Right lobe of liver (tissue), 6 donors: ENCODE results near the gene TENM4. TPM values are rescaled to one million over a fixed set of nuclear protein-coding genes. Genes with fewer than 3 reads are reported as not detected.

Source experiments
- ATAC-seq, 4 donors: fragments of 200-7000 bp; cut with Tn5 transposase; one replicate each; pipeline ENCODE4 v1.9.1; 2020; ENCODE audit warnings: mild to moderate bottlenecking in 4 of 4, moderate library complexity in 4 of 4
- DNase-seq, 3 donors: peaks; one replicate each; pipeline ENCODE4 v3.0.0-alpha.2; 2020
- H3K27ac ChIP-seq, 3 donors: fragments of 200-600 bp; one replicate each; pipeline ENCODE4 v1.8.0; 2022
- H3K27me3 ChIP-seq, 2 donors: fragments of 200-600 bp; one replicate each; pipeline ENCODE4 v1.8.0; 2022
- H3K36me3 ChIP-seq, 4 donors: fragments of 200-600 bp; sonication (generic) in 1 of 4; one replicate each; pipeline versions ENCODE4 v1.5.1 to v1.8.0; 2017 to 2022; ENCODE audit warnings: control low read depth in 1 of 4
- H3K4me1 ChIP-seq, 4 donors: fragments of 200-600 bp; sonication (generic) in 1 of 4; one replicate each; pipeline versions ENCODE4 v1.5.1 to v1.8.0; 2017 to 2022; ENCODE audit warnings: control low read depth in 1 of 4
- H3K4me3 ChIP-seq, 3 donors: fragments of 200-600 bp; one replicate each; pipeline ENCODE4 v1.8.0; 2022
- H3K9me3 ChIP-seq, 4 donors: fragments of 200-600 bp; sonication (generic) in 1 of 4; one replicate each; pipeline versions ENCODE4 v1.5.1 to v1.8.0; 2017 to 2022; ENCODE audit warnings: control low read depth in 1 of 4
- POLR2A ChIP-seq: fragments of 450-650 bp; IDR thresholded peaks from one replicate; pipeline ENCODE4 v1.6.1; 2017; ENCODE audit warnings: antibody characterized with exemption, mild to moderate bottlenecking
- WGBS: methylation state at CpG from one replicate; pipeline ENCODE4 v1.1.6; 2018; ENCODE audit warnings: low coverage, low lambda C conversion rate; ENCODE audit not compliant: insufficient coverage; ENCODE audit errors: missing lambda C conversion rate; 5-methylcytosine and 5-hydroxymethylcytosine counted together
- intact Hi-C, 2 donors: fragments of 100-400 bp; cut with DNase I; formaldehyde crosslinking; loops; one replicate each; pipeline versions ENCODE4 v1.11.2 to v1.14.1; 2022
- total RNA-seq, 6 experiments: library from RNA; depleted of rRNA in 2 of 6; stranded (reverse); fragments of >200 nt in 2 of 6; fragmentation: NEBNext Ultra II Directional in 3 of 6; extraction: Animal tissue kit (Norgen Biotek cat#: 25700) in 3 of 6; gene quantifications; one replicate each; pipeline versions ENCODE4 v1.1.0 to v1.2.4, GENCODE V29; 2016 to 2023
- TF ChIP-seq, protein P1 (sequence below), 4 donors: fragments of 200-600 bp in 3 of 4; fragments of 450-650 bp in 1 of 4; IDR thresholded peaks; one replicate each; pipeline versions ENCODE4 v1.5.1 to v1.8.0; 2016 to 2022; ENCODE audit warnings: antibody characterized with exemption in 4 of 4, mild to moderate bottlenecking in 2 of 4
- donor health status: DM: no; HTN: yes; CAD: no.
- donor health status: DM: no; HTN: no; CAD: no.
- donor health status: DM: no; HTN: no; CAD: no.
- donor health status: DM: no; HTN: yes; CAD: no.
- donor health status: DM: no; HTN: yes; CAD: no.

The TENM4 gene
- total RNA-seq, 6 experiments from 2014 or later, result 0.04 to 0.58 (median 0.14) TPM; not detected in 2

DNA sequence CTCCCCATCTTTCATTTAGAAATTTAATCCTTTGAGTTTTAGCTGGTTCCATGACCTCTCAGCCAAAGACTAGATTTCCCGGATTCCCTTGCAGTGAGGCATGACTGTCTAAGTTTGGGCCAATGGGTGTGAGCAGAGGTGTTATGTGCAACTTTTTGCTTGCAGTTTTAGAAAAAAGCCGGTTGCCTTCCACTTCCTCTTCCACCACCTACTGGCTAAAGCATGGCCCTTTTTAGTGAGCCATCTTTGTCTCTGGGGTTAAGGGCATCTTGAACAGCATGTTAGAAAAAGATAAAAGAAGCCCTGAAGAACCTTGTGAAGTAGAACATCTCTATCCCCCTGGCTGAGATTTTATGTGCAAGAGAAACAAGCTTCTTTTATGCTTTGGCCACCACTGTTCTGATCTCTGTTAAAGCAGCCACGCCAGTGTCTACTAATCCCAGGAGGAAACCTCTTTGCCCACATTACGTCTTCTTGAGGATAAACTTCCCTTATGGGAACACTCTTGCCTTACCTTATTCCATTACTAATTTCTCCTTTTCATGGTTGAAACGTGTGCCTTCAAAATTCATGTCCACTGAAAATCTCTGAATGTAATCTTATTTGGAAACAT is 279.9 kb downstream of the TENM4 start:
- no peaks in the 10 kb centered on the region for H3K4me1 ChIP-seq
- TF ChIP-seq, protein P1, sequence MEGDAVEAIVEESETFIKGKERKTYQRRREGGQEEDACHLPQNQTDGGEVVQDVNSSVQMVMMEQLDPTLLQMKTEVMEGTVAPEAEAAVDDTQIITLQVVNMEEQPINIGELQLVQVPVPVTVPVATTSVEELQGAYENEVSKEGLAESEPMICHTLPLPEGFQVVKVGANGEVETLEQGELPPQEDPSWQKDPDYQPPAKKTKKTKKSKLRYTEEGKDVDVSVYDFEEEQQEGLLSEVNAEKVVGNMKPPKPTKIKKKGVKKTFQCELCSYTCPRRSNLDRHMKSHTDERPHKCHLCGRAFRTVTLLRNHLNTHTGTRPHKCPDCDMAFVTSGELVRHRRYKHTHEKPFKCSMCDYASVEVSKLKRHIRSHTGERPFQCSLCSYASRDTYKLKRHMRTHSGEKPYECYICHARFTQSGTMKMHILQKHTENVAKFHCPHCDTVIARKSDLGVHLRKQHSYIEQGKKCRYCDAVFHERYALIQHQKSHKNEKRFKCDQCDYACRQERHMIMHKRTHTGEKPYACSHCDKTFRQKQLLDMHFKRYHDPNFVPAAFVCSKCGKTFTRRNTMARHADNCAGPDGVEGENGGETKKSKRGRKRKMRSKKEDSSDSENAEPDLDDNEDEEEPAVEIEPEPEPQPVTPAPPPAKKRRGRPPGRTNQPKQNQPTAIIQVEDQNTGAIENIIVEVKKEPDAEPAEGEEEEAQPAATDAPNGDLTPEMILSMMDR (IDR thresholded peaks at IDR 0.05), result peak in 2 of 4 donors; percentile 34 to 40
- TF ChIP-seq POLR2A, result no peak
- peak in 1 of 4 donors; percentile 46 for ATAC-seq
- no peaks in the 10 kb centered on the region for H3K36me3 ChIP-seq
- H3K4me3 ChIP-seq, result no peak overlapping the region
- no peaks in the 10 kb centered on the region for H3K9me3 ChIP-seq
- DNase-seq, result no peak
- no peaks in the 10 kb centered on the region for H3K27me3 ChIP-seq
- 53% methylated on average over 5 of the region's 5 CpGs for WGBS
- H3K27ac ChIP-seq, result no peak overlapping the region
- intact Hi-C loops, result no loop called here

DNA sequence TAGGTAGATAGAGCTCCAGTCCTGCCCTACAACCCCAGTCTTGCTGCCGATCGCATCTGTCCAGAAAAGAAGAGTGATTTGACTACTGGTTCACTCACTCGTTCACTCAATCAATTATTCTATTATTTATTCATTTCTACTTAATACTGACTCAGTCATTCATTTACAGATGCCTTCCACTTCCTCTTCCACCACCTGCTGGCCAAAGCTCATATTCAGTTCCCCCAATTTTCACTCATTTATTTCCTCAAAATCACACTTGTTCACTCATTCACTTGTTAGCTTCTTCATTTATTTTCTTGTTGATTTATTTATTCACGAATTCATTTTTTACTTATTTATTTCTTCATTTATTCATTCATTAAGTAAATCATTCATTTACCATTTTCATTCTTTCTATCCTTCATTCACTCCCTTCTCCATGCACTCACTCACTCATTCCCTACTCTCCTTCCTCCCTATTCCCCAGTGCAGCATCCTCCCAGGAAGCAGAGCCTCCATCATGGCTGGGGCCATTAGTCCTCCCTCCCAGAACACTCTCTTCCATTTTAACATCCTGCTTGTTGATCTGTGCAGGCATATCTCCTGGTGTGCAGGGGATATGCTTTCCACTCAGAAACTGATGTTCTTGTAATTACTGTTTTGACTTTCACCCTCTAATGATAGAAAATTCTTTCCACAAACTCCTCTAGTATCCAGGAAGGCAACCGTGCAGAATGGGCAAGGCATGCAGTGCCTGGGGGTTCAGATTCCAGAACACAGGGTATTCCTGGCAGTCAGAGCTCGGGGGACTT is 281.0 kb downstream of the TENM4 start:
- ATAC-seq, result no peak
- H3K27ac ChIP-seq, result no peak overlapping the region
- no peak overlapping the region for H3K4me3 ChIP-seq
- DNase-seq, result no peak
- no peak for TF ChIP-seq POLR2A
- TF ChIP-seq, protein P1 (IDR thresholded peaks at IDR 0.05), result peak in 2 of 4 donors; percentile 6 to 17
- 57% methylated on average over 6 of the region's 6 CpGs for WGBS
- no peaks in the 10 kb centered on the region for H3K36me3 ChIP-seq
- no peaks in the 10 kb centered on the region for H3K9me3 ChIP-seq
- no peaks in the 10 kb centered on the region for H3K4me1 ChIP-seq
- no peaks in the 10 kb centered on the region for H3K27me3 ChIP-seq
- intact Hi-C loops, result no loop called here

- no peaks in the 10 kb centered on the region for H3K9me3 ChIP-seq
- H3K4me1 ChIP-seq, result no peaks in the 10 kb centered on the region
- H3K27me3 ChIP-seq, result no peaks in the 10 kb centered on the region
- WGBS, result 37% methylated on average over 4 of the region's 4 CpGs
- TF ChIP-seq, protein P1 (IDR thresholded peaks at IDR 0.05), result no peak
- TF ChIP-seq POLR2A, result no peak
- intact Hi-C loops, result no loop called here
- no peak for DNase-seq
- no peak overlapping the region for H3K27ac ChIP-seq
- no peak for ATAC-seq
- H3K4me3 ChIP-seq, result no peak overlapping the region
- H3K36me3 ChIP-seq, result no peaks in the 10 kb centered on the region
Observed at GRCh38 chr11:79157738-79158137, 283.1 kb downstream of the TENM4 start.

DNA sequence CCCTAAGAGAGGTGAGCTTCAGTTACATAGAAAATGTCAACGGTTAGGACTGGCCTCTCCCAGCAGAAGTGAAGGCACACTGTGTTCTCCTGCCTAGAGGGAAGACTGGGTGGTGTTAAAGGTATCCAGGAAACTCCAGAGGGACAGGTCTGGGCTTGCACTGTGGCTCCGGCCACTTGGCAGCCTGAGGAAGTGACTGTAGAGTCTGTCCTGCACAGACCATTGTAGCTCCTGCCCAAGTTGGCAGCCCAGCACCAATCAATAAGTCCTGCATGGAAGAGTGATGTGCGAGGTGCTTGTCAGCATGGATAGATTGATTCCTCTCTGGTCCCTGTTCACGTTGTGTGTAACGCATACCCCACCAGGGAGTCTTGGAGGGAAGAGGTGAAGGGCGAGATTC is 284.8 kb downstream of the TENM4 start:
- DNase-seq, result peak in 1 of 3 donors; percentile 60

More for the DNA sequence above, 284.8 kb downstream of the TENM4 start:
- Histone ChIP-seq H3K27me3 (no peaks in the 10 kb centered on the region), H3K4me1 (no peaks in the 10 kb centered on the region), H3K4me3 (no peak overlapping the region), H3K9me3 (no peaks in the 10 kb centered on the region), H3K36me3 (no peaks in the 10 kb centered on the region), H3K27ac (no peak overlapping the region)
- no peak for TF ChIP-seq POLR2A
- TF ChIP-seq, protein P1 (IDR thresholded peaks at IDR 0.05), result no peak
- peak in 3 of 4 donors; percentile 44 to 57 (median 50) for ATAC-seq
- WGBS, result 38% methylated on average over 2 of the region's 6 CpGs
- intact Hi-C loops, result no loop called here
